HG03025 (cell line): ENCODE data around the gene SLC40A1.
"Not testable (repeated sequence)": the region's sequence is repeated elsewhere in the genome, so short reads cannot be mapped to it uniquely, and the experiment has no call there.

Experiments
- ATAC-seq: cut with Tn5 transposase; IDR thresholded peaks from one replicate; pipeline ENCODE4 v1.9.1; 2021; ENCODE audit warnings: mild to moderate bottlenecking, moderate library complexity; ENCODE audit not compliant: unreplicated experiment, low FRiP score

The SLC40A1 gene

DNA sequence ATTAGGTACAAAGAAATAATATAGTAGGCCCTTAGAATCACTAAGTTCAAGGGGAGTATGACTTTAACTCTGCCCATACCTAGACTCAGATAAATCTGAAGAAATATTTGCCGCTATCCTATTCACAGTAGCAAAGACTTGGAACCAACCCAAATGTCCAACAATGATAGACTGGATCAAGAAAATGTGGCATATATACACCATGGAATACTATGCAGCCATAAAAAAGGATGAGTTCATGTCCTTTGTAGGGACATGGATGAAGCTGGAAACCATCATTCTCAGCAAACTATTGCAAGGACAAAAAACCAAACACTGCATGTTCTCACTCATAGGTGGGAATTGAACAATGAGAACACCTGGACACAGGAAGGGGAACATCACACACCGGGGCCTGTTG is 21.1 kb upstream of the SLC40A1 start:
- ATAC-seq, result not testable (repeated sequence)

DNA sequence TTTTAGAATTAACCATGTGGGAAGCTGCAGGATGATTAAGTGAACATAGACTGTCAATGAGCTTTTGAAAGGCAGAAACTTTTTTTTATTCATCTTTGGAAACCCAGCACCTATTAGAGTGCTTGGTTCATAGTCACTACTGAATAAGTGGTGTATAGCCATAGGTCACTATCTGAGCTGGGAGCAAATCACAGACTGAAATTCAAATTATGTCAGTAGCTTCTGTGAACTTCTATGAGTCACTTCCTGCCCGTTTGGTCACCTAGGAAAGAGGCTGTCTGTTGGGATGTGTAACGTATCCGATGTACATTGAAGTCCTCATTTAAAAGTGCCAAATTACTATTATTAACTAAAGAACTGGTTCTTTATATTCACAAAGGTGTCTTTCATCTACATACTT is 20.5 kb upstream of the SLC40A1 start:
- ATAC-seq, result no peak

GRCh38 chr2:189599245-189599644 is 18.7 kb upstream of the SLC40A1 start:
- ATAC-seq, result no peak

- no peak for ATAC-seq
Observed at GRCh38 chr2:189595417-189595816, 14.8 kb upstream of the SLC40A1 start.

DNA sequence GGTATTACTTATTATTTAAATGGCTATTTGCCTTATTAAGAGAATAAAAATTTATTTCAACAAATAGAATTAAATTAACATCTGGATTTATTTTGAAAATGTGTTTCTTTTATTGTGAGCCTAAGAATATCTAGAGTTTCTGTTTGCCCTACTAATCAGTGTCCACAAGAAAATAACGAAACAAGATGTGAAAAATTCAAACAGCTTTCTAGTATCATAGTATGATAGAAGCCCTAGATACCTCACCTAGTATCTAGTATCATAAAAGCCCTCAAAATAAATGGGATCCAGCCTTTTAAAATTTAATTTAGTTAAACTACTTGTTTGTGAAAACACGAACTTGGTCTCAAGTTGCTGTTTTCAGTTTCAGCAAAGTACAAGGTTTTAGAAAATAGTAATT is 13.7 kb upstream of the SLC40A1 start:
- no peak for ATAC-seq

- no peak for ATAC-seq
Observed at GRCh38 chr2:189593115-189593514, 12.5 kb upstream of the SLC40A1 start.

DNA sequence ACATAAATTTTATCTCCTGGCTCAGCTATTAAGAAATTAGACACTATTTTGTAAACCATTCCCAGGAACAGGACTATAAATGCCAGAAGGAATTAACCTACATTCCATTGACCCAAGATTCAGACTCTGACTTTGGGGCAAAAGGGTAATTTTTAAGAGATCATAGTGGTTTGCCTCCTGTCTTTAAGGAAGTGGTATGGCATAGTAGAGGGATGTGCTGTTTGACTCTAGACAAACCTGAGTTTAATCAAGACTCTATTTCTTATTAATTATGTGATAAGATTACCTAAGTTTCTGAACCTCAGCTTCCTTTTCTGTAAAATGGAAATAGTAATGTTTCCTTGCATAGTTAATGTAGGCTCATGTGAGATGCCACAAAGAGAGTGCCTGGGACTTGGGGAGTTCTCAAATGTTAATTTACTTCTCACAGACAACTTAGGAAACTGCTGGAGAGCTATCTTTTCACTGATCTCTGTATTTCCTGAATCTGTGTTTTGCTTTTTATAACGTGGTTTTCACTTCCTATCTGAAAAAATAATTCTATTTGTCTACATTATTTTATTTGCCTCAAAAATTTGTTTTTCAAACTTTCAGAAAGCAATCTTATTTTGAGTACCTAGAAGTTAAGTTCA is 11.9 kb upstream of the SLC40A1 start:
- ATAC-seq, result no peak

DNA sequence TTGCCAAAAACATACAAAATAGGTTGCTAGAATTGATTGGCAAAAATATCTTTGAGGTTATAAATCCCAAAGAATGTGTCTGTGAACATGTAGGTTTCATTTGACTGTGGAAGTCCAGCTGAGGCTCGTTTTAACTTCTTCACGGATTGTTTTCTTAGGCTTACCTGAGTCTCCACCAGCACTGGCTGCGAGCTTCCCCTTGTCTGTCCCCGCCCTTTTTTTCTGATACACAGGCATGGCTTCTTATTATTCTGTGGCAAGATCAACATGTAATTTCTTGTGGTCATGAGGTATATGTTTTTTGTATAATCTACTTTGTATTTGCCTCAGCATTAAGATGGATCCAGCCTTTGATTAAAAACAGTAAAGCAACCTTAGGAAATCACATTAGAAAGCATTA is 7.2 kb upstream of the SLC40A1 start:
- no peak for ATAC-seq

DNA sequence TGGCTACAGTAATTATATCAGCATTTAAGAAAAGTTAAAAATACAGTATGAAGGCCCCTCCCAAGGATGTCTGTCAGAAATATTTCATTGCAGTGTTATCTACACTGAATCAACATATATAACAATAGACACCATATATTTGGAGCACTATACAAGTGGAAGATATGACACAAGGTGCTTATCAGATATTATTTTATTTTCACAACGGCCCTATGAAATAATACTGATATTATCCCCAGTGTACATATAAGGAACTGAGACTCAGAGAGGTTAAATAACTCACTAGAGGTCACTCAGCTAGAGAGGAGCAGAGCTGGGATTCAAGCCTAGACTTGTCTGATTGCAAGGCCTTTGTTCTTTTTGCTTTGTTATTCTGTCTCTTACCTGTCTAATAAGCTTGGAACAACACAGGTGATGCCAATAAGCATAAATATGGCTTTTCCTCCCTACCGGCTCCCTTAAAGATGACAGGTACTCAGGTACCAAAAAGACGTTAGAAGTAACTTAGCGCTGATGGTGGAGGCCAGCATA is 4.7 kb upstream of the SLC40A1 start:
- ATAC-seq, result no peak

DNA sequence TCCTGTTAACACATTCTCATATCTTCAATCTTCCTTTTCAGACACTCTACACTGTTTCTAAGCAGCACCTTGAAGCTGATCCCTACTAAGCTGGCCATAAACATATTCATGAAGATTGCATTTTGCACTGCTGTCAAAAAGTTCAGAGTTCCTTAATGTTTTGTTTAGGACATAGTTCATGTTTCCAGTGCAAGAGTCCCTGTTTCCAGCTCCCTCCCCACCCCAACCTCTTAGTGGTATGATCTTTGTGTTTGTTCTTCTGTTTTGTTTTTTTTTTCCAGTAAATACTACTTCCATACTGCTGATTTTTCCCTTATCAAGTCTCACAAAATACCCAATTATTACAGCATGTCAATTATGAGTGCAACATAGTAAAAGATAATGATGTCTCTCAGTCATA is 4.1 kb upstream of the SLC40A1 start:
- no peak for ATAC-seq

DNA sequence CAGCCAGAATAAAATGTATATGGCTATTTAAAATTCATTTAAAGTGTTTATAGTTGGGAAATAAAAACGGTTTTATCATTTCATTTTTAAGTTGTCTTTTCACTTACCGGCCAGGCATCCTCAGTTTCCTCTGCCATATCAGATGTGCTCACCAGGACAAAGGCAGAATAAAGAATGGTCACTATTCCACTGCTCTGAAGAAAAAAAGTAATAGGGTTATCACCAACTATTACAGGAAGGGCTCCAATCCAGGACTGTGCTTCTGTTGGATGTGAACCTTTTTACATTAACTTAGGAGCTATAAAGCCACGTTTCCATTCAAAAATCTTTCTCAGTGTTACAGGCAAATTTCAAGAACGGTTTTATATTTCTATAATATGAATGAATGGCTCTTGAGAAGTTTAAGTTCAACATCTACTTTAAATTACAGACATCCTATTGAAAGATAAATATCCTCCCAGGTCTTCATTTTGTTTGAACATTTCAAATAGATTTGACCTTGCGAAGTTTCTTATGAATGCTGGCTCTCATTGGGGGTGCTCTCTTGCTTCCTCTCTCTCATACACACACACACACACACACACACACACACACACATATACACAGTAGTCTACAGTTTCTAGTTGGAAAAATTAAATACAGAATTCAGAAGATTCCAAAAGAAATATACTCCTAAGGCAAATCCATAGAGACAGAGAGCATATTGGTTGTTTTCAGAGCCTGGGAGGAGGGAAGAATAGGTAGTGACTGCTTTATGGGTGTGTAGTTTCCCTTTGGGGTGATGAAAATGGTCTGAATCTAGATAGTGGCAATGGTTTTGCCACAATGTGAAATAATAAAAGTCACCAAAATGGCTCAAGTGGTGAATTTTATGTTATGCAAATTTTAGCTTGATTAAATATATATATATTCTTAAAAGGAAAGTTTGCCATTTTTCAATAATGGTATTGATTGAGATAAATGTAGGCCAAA is 2.9 kb upstream of the SLC40A1 start:
- ATAC-seq, result no peak

DNA sequence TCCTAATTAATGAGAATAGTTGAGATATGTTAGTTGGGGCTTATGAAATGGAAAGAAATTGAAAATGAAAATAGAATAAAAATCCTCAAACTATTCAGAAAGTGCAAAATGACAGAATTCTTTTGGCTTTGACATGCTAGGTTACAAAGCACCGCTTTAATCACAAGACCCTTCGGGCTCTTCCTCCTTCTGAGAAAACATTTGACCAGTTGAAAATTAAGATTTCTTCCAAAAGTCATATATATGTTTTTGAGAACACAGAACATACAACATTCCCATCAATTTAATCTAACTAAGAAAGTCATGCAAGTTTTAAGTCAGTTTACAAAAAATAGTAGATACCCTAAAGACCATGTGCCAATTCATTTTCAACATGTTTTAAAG is 2.2 kb upstream of the SLC40A1 start:
- no peak for ATAC-seq

GRCh38 chr2:189582140-189582808 is 1.7 kb upstream of the SLC40A1 start:
- ATAC-seq, result no peak

GRCh38 chr2:189581354-189582139 is 961 bp upstream of the SLC40A1 start:
- ATAC-seq, result no peak

DNA sequence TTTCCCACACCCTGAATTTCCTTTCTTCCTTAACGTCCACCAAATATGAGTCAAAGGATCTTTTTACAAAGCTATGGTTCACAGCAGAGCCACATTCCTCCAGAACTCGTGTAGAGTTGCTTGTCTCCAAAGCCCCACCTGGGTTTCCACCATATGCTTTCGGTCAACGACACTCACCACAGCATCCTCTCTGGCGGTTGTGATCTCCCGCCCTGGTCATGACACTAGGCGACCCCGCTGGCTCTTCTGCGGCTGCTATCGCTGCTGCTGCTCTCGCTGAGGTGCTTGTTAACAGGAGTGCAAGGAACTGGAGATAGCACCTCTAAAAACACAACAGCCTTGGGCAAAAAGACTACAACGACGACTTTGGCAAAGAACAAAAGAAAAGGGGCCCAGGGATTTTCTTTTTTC is 340 bp downstream of the SLC40A1 start:
- ATAC-seq, result no peak

- ATAC-seq, result no peak
Observed at GRCh38 chr2:189579585-189580186, 900 bp downstream of the SLC40A1 start.

DNA sequence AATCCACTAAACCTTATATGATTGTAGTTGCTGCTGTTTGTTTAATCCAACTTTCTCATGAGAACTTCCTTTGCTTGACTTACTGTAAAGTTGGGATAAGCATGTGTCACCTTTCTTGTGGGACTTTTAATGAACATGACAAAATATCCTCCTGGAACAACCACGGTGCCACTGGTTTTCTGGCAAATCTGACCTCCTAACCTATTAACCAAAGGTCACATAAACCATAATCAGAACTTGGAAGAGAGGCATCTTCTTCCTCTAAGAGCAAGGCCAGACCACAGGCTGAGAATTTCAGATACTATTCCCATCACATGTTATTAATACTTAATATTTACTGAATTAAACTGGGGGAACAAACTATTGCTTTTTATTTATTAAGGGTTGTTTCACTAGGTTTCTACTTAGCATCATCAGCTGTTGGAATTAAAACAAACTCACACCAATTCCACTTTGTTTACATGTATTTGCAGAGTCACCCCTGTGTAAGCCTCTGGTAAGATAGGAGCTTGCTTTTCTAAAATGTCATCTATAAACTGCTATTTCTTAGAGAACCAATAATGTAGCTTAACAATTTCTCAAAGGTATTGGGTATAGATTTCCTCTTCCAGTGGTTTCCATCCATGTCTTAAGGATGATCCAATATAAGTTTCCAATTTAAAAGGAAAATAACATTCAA is 2.2 kb downstream of the SLC40A1 start:
- ATAC-seq, result no peak

GRCh38 chr2:189577121-189577520 is 3.5 kb downstream of the SLC40A1 start:
- ATAC-seq, result no peak

- ATAC-seq, result no peak
Observed at GRCh38 chr2:189576396-189576795, 4.2 kb downstream of the SLC40A1 start.
